ENCODE measurements around the gene DCAF11.
"Not testable (repeated sequence)": the region's sequence is repeated elsewhere in the genome, so short reads cannot be mapped to it uniquely, and the experiment has no call there.

Gene DCAF11

GRCh38 chr14:24098229-24098926 lies 16.2 kb upstream of the DCAF11 start:
- no peak for DNase-seq

DNA sequence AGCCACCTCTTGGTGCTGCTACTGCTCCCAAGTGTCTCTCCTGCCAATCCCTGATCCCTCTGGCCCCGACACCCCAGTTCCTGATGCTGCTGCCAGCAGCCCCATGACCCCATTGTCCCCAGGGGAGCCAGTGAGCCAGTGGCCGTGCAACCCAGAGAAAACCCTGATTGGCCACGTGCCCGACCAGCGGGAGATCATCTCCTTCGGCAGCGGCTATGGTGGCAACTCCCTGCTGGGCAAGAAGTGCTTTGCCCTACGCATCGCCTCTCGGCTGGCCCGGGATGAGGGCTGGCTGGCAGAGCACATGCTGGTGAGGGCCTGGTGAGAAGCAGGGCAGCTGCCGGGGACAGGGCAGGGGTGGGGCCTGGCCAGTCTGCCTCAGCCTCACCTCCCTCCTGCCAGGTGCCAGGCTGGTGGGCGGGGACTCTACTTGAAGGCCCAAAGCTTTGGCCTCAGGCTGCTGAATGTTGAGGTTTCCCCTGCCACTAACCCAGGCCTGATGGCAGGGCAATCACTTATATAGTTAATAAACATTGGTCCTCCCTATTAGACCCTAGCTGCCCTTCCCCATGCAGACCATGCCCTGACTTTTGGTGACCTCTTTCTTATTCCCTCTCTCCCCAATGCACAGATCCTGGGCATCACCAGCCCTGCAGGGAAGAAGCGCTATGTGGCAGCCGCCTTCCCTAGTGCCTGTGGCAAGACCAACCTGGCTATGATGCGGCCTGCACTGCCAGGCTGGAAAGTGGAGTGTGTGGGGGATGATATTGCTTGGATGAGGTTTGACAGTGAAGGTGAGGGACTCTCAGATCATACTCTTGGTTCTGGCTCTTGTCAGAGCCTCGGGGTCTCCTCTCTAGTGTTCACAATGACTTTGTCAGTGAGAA lies 15.4 kb upstream of the DCAF11 start:
- no peak for DNase-seq

GRCh38 chr14:24100197-24100981 lies 14.2 kb upstream of the DCAF11 start:
- DNase-seq = no peak

GRCh38 chr14:24100982-24101494 lies 13.5 kb upstream of the DCAF11 start:
- DNase-seq = no peak

- no peak for DNase-seq
Observed at GRCh38 chr14:24102357-24103048, 12.1 kb upstream of the DCAF11 start.

- DNase-seq = no peak
Observed at GRCh38 chr14:24103451-24103850, 11.1 kb upstream of the DCAF11 start.

DNA sequence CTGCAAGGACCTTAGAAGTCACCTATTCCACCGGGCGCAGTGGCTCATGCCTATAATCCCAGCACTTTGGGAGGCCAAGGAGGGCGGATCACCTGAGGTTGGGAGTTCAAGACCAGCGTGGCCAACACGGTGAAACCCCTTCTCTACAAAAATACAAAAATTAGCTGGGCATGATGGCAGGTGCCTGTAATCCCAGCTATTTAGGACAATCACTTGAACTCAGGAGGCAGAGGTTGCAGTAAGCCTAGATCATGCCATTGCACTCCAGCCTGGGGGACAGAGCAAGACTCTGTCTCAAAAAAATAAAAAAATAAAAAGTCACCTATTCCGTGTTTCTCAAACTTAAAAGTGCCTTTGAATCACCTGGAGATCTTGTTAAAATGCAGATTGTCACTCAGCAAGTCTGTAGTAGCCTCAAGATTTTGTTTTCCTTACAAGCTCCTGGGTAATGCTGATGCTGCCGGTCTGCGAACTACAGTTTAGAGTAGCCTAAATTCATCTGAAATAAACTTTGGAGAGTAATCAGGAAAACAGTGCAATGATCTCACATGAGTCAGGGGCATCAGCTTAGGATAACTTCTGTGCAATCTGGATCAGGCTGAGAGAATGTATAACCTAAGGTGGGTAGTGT lies 8.9 kb upstream of the DCAF11 start:
- DNase-seq = not testable (repeated sequence)

GRCh38 chr14:24106672-24107271 lies 7.8 kb upstream of the DCAF11 start:
- DNase-seq = no peak

DNA sequence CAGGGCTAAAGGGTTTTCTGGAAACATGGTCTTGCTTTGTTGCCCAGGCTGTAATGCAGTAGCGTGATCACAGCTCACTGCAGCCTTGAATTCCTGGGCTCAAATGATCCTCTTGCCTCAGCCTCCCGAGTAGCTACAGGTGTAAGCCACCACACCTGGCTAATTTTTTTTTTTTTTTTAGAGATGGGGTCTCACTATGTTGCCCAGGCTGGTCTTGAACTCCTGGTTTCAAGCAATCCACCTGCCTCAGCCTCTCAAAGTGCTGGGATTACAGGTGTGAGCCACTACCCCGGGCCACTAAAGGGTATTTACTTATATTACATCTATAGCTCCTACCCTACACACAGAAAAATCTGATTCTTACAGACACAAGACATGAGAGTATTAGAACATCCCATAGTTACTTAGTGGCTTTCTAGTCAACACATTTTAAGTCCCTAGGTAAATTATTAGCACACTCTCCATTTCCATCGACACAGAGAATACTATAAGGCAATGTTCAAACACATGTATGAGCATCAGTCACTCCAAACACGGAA lies 6.2 kb upstream of the DCAF11 start:
- no peak for DNase-seq

GRCh38 chr14:24110060-24110459 lies 4.5 kb upstream of the DCAF11 start:
- DNase-seq = no peak

- DNase-seq = no peak
Observed at GRCh38 chr14:24110523-24110922, 4.1 kb upstream of the DCAF11 start.

GRCh38 chr14:24113379-24113800 lies 1.2 kb upstream of the DCAF11 start:
- DNase-seq = no peak

DNA sequence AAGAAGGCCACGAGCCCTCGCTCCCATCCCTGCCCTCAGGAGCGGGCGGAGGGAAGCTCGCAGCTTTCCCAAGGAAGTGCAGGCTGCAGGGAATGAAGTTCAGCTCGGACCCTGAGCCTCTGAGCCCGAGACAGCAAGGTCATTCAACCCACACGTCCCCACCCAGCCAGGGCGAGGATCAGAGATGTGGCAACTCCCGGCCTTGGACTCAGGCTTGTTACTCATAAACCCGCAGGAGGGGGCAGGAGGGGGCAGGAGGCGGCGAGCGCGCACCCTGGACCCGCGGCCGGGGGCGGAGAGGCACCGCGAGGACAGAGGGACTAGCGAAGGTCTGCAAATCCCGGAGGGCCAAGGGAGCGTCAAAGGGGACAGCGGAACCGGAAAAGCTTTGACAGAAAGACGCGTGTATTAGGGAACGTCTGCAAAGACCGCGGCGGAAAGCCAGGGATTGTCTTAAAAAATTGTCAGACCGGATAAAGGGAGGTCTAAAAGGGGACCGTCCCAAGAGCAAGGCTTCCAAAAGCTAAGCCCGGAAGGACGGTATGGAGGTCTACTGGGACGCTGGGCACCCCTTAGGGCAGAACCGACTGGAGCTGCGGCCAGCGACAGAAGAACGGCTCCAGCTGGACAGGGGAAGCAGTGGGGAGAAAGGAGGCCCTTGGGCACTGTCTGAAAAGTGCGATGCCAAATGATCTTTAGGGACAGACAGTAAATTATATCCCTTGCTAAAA lies 611 bp upstream of the DCAF11 start:
- peak; percentile 65 for DNase-seq

DNA sequence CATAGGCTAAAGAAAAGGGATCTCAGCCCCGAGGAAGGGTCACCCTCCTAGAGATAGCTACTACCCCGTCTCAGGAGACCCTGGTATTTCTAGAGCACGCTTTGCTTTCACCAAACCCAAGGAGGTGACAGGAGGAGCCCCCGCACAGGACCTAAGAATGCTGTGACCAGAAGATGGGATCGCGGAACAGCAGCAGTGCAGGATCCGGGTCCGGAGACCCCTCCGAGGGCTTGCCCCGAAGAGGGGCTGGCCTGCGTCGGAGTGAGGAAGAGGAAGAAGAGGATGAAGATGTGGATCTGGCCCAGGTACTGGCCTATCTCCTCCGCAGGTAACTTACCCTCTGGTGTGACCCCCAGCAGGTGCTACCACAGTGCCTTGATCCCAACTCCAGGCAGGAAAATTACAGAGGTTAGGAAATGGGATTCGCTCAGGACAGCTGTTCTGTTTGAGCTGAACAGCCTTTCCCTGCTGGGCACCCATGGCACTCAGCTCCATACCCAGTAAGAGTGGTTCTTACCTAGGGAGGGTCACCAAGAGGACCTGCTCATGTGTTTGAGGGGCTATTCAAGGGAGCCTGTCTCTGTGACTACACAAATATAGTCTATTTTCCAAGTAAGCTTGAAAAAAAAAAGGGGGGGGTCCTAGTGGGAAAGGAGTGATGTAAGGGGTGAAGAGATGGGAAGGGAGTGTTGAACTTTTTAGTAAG lies 998 bp downstream of the DCAF11 start:
- no peak for DNase-seq

DNA sequence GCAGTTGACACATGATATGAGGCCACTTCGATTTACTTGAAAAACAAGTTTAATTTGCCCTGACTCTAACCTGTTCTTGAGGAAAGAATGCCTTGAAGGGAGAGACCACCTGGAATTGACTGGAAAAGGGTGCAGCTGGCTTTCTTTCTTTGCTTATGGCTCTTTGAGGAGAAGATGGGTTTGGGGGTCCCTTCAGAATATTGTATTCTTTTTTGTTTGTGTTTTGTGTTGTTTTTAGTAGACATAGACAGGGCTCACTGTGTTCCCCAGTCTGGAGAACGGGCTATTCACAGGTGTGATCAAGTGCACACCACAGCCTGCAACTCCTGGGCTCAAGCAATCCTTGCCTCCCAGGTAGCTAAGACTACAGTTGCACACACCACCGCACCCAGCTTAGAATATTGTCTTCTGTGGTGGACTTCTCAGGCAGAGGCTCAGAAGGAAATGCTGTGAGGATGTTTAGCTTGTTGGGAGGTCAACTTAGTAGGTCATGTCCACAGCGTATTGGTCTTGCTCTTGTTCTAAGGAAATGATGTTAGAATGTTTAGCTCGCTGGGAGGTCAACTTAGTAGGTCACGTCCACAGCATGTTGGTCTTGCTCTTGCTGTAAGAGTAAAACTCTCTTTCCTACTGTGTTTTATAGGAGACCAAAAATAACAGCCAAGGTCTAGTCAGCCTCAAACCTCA lies 1.7 kb downstream of the DCAF11 start:
- no peak for DNase-seq

DNA sequence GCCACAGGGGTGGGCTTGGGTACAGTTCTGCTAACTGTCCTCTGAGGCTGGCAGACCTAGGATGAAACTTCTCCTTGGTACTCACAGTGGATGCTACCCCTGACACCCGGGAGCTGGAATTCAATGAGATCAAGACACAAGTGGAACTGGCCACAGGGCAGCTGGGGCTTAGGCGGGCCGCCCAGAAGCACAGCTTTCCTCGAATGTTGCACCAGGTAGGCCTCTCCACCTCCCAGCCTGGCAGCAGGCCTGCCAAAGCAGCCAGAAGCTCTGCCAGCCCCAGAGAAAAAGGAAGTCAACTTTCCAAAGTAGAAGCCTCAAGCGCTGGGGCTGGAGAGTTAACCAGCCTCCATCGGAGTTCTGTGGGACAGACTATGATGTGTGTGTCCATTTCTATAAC lies 2.6 kb downstream of the DCAF11 start:
- DNase-seq = no peak

DNA sequence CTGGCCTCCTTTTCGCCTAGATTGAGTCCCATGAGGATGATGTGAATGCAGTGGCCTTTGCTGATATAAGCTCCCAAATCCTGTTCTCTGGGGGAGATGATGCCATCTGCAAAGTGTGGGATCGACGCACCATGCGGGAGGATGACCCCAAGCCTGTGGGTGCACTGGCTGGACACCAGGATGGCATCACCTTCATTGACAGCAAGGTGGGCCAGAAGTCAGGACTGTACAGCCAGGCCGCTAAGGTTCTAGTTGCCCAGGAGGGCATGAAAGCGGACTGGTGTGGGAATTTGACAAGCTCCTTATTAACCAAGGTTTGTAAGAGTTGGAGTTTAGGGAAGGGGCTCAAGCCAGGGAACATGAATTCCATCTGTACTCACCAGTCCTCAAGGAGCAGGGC lies 5.1 kb downstream of the DCAF11 start:
- DNase-seq = no peak

DNA sequence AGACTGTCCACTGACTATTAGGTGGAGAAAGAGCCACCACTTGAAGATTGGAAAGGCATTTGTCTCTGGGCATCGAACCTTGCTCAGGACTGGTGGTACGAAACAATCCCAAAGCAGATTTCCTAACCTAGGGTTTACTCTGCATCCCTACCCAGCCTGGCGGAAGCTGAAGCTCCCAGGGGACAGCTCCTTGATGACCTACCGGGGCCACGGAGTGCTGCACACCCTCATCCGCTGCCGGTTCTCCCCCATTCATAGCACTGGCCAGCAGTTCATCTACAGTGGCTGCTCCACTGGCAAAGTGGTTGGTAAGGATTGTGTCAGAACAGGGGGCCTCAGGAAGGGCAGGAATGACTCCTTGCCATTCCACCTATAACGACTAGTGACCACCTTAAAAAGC lies 6.6 kb downstream of the DCAF11 start:
- no peak for DNase-seq

GRCh38 chr14:24122416-24122815 lies 7.8 kb downstream of the DCAF11 start:
- DNase-seq = no peak

All from SIG-M5 (cell line).